Fibroblast of villous mesenchyme (primary cell): ENCODE data around the gene SLC2A13. TPM values are rescaled to one million over a fixed set of nuclear protein-coding genes. Genes with fewer than 3 reads are reported as not detected.

ENCODE experiments used
- DNase-seq: peaks from one replicate; pipeline ENCODE4 v3.0.0-alpha.2; 2010; ENCODE audit warnings: low read depth
- H3K4me3 ChIP-seq: 2 replicates; pipeline ENCODE4 v1.5.1; 2011; ENCODE audit warnings: low read depth, mild to moderate bottlenecking, low read length
- total RNA-seq: library from RNA; depleted of rRNA; stranded (reverse); fragments of >200 nt; gene quantifications from 2 replicates; pipeline ENCODE4 v1.2.3, GENCODE V29; 2012
- TF ChIP-seq, protein P1 (sequence below): IDR thresholded peaks from 2 replicates; pipeline ENCODE4 v1.5.1; 2012; ENCODE audit warnings: low read depth, mild to moderate bottlenecking, low read length; ENCODE audit not compliant: insufficient read depth

SLC2A13 gene
- total RNA-seq, 1 donor: 16.4 TPM

DNA sequence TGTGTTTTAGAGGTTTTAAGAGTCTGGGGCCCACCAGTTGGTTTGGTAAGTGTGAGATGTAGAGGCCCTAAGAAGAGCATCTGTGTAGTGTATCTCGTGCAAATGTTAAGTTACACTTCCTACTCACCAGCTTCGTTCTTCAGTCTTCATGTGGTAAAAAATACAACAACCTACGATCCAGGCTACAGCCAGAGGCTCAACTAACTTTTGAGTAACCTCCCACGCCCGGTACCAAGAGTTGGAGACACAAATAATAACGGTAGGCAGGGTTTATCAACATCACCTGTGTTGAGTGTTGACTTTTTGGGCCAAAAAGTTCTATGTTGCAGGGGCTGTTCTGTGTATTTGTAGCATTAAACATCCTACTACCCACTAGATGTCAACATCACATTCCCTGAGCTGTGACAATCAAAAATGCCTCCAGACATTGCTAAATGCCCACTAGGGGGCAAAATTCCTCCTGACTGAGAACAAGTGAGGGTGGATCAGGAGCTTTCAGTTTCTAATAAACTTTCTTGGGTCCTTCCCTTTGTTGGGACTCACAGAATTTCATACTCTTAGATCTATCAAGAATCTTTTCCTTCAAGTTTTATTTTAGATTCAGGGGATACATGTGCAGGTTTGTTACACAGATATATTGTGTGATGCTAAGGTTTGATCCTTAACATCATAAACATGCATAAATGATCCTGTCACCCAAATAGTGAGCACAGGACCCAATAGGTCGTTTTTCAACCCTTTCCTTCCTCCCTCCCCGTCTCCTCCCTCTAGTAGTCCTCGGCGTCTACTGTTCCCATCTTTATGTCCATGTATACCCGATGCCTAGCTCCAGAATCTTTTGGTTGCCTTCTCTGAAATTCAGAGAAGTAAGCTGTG lies 94.7 kb downstream of the SLC2A13 start:
- TF ChIP-seq, protein P1, sequence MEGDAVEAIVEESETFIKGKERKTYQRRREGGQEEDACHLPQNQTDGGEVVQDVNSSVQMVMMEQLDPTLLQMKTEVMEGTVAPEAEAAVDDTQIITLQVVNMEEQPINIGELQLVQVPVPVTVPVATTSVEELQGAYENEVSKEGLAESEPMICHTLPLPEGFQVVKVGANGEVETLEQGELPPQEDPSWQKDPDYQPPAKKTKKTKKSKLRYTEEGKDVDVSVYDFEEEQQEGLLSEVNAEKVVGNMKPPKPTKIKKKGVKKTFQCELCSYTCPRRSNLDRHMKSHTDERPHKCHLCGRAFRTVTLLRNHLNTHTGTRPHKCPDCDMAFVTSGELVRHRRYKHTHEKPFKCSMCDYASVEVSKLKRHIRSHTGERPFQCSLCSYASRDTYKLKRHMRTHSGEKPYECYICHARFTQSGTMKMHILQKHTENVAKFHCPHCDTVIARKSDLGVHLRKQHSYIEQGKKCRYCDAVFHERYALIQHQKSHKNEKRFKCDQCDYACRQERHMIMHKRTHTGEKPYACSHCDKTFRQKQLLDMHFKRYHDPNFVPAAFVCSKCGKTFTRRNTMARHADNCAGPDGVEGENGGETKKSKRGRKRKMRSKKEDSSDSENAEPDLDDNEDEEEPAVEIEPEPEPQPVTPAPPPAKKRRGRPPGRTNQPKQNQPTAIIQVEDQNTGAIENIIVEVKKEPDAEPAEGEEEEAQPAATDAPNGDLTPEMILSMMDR: peak; percentile 83
- H3K4me3 ChIP-seq: no peak overlapping the region
- DNase-seq: peak; percentile 72

DNA sequence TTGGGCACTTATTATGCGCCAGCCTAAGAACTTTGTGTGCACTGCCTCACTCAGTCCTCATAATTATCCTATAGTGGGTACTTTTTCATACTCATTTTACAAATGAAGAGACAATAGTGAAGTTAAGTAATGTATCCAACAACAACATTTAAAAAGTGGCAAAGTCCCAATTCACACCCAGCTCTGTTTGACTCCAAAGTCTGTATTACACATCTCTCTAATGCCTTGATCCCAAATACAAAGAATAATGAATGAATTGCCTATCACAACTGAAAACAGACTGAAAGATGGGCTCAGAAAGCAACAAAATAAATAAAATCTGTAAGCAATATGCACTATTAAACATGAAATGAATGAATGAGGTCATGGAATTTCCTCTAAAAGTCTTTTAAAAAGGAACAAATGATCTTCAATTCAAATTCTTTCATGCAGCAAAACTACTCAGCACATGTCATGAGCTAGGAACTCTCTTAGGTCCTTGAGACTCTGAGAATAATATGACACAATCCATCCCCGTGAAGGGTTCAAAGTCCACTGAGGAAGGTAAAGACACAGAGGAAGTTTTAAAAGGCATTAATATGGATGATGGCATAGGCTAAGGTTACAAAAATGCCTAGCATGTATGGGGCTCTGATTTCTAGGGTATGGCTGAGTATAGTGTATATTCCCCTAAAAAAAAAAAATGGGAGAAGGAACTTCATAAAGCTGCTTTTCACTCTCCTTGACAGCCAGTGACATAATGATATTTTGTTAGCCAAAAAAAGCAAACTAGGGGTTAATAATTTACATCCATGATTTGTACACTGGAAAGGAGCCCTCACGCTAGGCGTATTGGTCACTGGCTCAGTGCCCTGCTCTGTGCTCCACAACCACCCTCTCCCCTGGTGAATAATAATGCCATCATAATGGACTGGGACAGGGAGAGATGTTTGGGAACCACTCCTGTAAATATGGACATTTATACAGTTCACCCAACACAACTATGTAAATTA lies 103.4 kb downstream of the SLC2A13 start:
- DNase-seq: no peak
- no peak overlapping the region for H3K4me3 ChIP-seq
- TF ChIP-seq, protein P1: no peak

DNA sequence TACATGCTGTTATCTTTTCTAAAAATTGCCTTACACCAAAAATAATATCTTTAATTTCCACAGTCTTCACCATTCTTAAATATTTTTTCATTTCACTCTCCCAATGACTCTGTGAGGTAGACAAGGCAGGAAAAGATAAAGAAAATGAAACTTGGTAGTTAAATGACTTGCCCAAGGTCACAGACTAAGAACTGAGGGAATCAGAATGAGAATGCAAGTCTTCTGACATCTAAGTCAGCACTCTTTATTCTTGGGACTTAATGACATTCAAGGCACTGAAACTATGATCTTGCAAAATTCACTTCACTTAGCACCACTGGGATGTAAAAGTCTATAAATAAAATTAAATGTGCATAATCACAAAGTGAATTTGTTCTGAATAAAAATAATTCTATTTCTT lies 104.5 kb downstream of the SLC2A13 start:
- DNase-seq: no peak
- TF ChIP-seq, protein P1: no peak
- H3K4me3 ChIP-seq: no peak overlapping the region

DNA sequence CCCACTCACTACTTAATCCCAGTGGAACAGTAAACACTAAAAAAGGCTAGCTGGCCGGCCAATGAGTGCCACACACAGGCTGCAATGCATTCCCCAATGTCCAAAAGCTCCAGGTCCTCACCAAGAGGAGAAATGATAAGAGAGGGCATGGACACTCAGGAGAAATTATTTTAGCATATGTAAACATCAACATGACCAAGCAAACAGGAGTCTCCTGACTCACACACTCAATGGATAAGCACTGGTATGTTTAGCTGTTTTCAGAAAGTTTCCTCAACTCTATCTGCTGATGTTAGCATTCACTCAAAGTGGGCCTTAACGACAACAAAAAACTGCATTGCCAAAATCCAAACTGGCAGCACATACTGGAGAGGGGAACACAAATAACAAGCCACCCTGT lies 105.0 kb downstream of the SLC2A13 start:
- no peak overlapping the region for H3K4me3 ChIP-seq
- TF ChIP-seq, protein P1: no peak
- no peak for DNase-seq

DNA sequence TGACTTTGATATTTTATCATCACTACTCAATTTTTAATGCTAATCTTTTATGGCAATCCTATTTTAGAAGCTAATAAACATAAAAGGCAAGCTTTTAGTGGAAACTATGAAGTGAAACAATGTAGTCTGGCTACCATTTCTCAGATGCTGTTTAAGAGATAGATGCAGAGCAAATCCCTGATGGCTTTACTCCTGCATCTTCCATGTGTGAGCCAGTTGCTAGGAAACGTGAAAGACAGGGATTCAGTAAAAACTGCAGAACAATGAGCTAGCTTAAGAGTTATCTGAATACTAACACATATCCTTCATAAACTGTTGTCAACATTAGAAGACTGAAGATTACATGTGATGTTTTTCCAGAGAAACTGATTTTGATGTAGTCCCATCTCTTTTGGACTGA lies 112.6 kb downstream of the SLC2A13 start:
- no peak overlapping the region for H3K4me3 ChIP-seq
- TF ChIP-seq, protein P1: no peak
- DNase-seq: no peak

DNA sequence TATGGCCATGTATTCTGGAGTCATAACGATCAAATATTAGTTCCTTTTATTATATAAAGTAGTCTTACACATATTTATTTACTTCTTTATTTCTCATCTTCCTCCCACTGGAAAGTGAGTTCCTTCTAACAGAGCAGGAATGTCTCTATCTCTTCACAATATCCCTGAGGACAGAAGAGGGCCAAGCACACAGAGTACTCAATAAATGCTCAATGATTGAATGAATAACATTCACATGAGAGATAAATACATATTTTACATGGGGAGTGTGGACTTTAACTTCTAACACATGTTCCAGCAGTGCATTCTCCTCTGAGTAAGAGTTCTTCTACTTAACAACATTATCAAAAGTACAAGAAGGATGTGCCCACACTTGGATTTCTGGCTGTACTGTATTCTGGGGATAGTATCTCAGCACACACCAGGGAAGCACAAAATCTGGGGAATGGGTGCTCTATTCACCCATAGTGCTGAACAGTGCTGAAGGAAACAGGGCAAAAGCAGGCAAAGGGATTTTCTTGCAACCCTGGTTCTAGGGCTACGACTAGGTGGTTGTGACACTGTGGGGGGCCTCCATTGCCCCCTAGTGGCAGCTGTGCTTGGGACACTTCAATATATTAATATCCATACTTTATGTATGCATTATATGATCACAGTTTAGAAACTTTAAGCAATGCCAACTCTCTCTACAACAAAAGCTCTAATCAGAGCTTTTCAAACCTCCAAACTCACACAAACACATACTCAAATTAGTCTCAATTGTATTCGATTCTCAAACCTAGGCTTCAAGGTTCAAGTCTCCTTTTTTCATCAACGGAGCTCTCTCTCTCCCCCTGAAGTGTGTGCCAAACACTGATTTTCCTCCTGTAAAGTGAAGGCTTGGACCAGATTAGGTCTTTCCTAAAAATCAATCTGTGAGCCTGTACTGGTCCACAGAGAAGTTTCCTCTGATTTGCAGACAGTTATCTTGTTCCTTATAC lies 115.5 kb downstream of the SLC2A13 start:
- TF ChIP-seq, protein P1: peak; percentile 83
- DNase-seq: peak; percentile 47
- no peak overlapping the region for H3K4me3 ChIP-seq
